GM04504 (cell line): ENCODE results near the gene TAF5.
A peak's percentile ranks its signal among the peaks of the same experiment; 100 is the strongest.
"Not testable (repeated sequence)": the region's sequence is repeated elsewhere in the genome, so short reads cannot be mapped to it uniquely, and the experiment has no call there.

Experiments used
- DNase-seq: peaks from one replicate; pipeline ENCODE4 v3.0.0-alpha.2; 2012; ENCODE audit warnings: low read depth

The TAF5 gene

DNA sequence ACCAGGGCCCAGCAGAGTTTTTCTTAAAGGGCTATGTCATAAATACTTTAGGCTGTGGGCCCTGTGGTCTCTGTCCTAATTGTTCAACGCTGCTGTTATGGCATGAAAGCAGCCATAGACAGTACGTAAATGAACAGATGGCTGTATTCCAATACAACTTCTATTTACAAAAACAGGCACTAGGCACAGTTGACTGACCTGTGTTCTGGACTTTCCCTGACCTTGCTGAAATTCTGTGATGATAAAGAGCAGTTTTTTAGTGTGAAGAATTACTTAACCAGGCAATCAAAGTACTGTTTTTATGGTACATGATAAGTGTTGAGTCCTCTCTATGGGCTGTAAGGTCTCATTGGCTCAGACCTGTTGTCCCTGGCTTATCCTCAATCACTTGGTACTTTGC is 45.8 kb downstream of the TAF5 start:
- DNase-seq: no peak

DNA sequence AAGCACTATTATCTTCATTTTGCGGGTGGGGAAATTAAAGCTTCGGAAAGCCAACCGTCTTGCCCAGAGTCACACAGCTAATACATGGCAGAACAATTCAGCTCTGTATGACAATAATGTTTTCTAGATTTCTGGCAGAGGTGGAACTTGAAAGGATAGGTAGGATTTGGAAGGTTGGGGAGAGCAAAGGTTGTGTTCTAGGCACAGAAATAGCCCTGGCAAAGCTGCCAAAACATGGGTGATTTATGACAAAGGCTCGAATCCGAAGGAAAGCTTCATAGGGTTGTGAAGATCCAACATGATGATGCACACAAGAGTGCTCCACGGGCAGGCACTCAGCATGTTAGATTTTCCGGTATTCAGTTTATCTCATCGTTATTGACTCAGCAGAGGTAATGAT is 47.8 kb downstream of the TAF5 start:
- no peak for DNase-seq

DNA sequence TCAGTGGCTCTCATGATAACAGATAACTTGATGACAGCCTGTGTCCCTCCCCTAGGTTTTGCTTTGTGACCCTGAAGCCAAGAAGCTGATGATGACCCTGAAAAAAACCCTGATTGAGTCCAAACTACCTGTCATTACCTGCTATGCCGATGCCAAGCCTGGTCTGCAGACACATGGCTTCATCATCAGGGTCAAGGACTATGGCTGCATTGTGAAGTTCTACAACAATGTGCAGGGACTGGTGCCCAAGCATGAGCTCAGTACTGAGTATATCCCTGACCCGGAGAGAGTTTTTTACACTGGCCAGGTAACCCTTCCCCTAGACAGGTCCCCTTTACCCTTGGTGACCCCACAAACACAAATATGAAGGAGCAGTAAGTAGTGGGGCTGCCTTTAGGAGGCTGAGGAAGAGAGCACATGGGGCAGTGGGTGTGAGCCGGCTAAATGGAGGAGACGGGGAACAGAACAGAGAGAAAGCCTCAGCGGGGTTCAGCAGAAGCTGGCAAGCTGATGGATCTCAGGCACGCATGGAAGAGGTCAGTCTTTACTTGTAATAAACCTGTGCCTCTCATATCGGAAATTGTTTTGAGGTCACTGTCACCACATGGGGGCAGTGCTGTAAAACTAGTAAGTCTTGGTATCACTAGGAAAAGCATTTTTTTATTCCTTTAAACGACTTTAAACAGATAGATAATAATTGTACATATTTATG is 48.8 kb downstream of the TAF5 start:
- DNase-seq: peak; percentile 46

DNA sequence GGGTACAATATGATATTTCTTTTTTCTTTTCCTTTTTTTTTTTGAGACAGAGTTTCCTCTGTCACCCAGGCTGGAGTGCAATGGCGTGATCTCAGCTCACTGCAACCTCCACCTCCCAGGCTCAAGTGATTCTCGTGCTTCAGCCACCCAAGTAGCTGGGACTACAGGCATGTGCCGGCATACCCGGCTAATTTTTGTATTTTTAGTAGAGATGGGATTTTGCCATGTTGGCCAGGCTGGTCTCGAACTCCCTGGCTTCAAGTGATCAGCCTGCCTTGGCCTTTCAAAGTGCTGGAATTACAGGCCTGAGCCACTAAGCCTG is 49.3 kb downstream of the TAF5 start:
- DNase-seq: not testable (repeated sequence)

DNA sequence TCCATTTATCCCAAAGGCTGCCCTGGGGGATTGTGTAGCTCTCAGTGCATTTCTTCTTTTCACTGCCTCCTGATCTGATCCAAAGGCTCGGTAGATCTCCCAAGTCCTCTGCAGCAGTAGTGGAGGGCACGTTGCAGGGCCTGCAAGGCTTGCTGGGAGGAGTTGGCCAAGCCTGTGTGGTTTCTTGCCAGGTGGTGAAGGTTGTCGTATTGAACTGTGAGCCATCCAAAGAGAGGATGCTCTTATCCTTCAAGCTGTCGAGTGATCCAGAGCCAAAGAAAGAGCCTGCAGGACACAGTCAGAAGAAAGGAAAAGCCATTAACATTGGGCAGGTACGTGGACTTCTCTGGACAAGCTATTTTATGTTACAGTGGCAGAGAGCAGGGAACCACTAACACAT is 49.8 kb downstream of the TAF5 start:
- DNase-seq: no peak

DNA sequence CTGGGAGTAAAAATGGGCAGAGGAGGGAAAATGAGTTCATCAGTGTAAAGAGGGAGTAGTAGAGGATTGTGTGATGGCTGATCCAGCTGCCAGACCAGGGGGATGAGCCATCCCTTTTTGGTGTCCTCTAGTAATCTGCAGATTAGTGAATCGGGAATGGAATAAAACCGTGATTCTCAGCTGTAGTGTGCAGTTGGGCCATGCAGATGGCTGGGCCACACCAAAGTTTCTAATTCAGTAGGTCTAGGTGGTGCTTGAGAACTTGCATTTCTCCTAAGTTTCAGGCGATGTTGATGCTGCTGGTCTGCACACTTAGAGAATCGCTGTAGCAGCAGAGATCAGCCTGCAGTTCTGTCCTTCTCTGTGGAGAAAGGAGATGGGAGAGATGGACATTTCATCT is 51.3 kb downstream of the TAF5 start:
- DNase-seq: no peak

DNA sequence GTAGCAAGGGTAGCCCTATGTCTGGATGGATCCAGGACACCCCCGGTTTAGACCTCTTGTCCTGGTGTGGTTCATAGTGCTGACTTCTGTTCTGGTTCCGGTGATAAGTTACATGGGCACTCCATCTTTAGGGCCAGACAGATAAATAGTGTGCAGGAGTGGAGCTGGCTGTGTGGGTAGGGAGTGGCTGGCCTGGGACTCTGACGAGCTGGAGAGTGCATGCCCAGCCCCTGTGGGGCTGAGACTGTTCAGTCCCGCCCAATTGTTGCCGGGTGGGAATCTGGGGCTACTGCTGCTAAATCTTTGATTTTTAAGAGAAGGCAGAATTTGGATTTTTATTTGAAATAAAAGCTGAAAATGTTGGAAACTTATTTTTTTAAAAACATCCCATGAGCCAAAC is 56.0 kb downstream of the TAF5 start:
- no peak for DNase-seq

DNA sequence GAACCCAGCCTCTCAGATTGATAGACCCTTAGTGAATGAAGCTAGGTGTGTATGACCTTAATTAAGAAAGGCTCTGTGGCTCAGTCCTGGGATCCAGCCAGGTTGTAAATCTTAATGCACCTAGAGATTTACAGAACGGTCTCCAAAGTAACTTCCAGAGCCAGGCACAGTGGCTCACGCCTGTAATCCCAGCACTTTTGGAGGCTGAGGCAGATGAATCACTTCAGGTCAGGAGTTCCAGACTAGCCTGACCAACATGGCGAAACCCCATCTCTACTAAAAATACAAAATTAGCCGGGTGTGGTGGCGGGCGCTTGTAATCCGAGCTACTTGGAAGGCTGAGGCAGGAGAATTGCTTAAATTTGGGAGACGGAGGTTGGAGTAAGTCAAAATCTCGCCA is 60.1 kb downstream of the TAF5 start:
- no peak for DNase-seq

DNA sequence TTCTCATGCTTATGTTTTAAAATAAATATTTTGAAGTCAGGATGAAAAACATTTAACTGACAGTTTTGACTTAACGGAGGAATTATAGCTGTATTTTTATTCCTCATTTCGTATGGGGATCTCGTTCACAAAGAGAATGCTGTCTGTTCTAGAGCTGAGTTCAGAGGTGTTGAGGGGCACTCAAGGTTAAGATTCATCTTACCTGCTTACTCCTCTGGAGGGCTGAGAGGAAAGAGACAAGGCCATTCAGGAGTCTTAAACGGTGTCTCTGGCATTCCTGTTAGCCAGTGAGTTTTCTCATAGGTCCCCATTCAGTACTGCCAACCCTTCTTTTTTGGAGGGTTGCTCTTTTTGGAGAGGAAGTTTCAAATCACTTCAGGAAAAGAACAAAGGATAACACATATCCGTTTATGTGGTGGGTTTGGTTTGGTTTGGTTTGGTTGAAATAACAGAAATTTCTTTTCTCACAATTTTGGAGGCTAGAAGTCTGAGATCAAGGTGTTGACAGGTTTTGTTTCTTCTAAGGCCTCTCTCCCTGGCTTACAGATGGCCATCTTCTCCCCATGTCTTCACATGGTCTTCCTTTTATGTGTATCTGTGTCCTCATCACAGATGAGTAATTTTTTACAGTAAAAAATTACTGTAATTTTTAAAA is 61.3 kb downstream of the TAF5 start:
- no peak for DNase-seq

DNA sequence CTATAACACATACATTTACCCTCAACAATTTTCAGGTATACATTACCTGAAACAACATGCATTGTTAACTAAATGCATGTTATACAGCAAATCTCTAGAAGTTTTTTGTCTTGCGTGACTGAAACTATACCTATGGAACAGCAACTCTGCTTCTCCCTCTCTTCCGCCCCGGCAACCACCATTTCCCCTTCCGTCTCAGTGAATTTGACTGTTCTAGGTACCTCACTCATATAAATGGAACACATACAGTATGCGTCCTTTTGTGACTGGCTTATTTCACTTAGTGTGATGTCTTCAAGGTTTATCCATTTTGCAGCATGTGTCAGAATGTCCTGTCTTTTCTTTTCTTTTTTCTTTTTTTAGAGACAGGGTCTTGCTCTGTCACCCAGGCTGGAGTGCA is 61.9 kb downstream of the TAF5 start:
- DNase-seq: no peak

DNA sequence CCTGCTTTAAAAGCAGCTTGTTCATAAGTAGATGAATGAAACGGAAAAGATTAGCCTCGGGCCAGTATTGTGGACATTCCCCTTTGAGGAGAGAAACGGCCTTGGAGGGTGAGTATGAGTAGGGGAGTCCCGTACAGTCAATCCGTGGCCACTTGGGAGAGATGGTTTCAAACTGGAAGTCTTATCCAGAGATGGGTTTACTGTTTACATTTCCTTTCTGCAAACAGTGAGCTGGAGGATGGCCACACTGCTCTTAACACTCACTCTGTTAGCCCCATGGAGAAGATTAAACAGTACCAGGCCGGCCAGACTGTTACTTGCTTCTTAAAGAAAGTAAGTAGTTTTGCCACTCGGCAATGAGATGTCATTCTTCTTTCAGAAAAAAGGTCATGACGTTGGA is 64.1 kb downstream of the TAF5 start:
- DNase-seq: no peak

DNA sequence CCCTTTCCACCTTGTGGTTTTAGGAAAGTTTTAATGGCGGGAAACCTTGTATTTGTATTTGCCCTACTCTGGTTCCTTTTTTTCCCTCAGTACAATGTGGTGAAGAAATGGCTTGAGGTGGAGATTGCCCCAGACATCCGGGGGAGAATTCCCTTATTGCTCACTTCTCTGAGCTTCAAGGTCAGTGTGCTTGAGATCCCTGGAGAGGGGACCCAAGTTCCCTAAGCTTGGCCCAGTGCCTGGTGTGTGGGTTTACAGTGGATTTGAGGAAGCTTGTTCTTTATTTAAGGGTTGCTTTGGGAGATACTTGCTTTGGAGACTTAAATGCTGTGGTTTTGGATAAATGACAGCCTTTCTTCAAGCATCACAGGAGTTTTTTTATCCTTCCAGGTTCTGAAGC is 66.1 kb downstream of the TAF5 start:
- DNase-seq: no peak
